NB4 (cell line): ENCODE measurements around the gene IL25.

Experiments
- CTCF ChIP-seq: IDR thresholded peaks from one replicate; pipeline ENCODE4 v1.5.1; 2012; ENCODE audit warnings: low read depth, low read length
- POLR2A ChIP-seq: IDR thresholded peaks from 2 replicates; pipeline ENCODE4 v1.6.1; 2011; ENCODE audit warnings: mild to moderate bottlenecking; ENCODE audit not compliant: insufficient read length; ENCODE audit errors: extremely low read depth

- TF ChIP-seq POLR2A, result no peak
- no peak for TF ChIP-seq CTCF
These were observed 25.7 kb downstream of the IL25 start for GRCh38 chr14:23398348-23398747.
